NCI-H2196 treated with DMSO at 0.1 percent for 48 hours (cell line): ENCODE data around the gene CCNB1IP1.
"Not testable (repeated sequence)": the region's sequence is repeated elsewhere in the genome, so short reads cannot be mapped to it uniquely, and the experiment has no call there.

Experiments used
- DNase-seq: peaks from one replicate; lab custom pipeline; 2025; ENCODE audit not compliant: unreplicated experiment; lab: John Stamatoyannopoulos, UW

Gene CCNB1IP1, protein sequence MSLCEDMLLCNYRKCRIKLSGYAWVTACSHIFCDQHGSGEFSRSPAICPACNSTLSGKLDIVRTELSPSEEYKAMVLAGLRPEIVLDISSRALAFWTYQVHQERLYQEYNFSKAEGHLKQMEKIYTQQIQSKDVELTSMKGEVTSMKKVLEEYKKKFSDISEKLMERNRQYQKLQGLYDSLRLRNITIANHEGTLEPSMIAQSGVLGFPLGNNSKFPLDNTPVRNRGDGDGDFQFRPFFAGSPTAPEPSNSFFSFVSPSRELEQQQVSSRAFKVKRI

DNA sequence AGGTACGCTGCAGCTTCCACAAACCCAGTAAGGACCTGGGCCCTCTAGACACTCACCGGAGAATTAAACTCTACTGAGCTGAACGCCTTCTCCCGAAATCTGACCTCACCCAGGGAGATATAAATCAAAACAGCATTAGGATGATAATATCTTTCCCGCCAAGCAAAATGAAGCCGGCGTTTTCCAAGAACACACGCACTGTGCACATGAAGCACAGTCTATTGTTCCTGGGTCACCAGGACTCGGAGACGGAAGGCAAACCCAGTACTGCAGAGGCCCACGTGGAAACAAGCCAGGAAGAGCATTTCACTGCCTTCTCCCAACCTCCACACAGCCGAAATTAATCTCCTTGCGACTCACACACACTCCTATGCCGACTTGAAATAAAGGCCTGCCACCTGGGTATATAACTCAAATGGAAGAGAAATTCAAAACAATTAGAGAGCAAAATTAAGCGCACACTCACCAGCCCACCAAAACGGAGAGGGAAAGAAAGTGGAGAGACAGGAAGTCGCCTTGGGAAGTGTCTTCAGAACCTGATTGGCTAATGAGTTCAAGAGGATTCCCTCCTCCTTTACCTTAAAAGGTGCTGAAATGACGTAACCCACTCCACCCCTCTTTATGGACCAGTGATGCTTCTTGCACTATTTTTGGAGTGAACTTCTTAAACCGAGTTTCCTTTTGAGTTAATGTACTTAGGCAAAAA, at the start of gene CCNB1IP1:
Gene CCNB1IP1, minus strand, starts transcription at position 492 of the 706 bp plus-strand sequence. CDS start 16,756 bp downstream, outside the sequence.
- DNase-seq: peak; percentile 86

DNA sequence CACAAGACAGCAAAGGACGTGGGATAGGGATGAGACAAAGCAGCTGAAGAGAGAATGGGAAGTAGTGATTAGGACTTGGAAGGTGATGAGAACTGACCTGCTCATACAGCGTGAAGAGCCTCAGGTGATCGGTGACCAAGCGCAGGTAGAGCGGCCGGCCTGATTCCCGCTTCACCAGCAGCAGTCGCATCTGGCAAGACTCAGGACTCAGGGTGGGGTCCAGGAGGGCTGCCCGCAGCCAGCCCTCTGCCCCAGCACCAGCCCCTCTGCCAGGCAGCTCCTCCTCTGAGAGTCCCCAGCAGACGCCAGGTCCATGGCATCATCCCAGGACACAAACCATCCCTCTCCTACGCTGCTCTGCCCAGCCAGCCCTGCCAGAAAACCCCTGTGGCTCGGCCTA, 49.4 kb upstream of the CCNB1IP1 start:
- no peak for DNase-seq

DNA sequence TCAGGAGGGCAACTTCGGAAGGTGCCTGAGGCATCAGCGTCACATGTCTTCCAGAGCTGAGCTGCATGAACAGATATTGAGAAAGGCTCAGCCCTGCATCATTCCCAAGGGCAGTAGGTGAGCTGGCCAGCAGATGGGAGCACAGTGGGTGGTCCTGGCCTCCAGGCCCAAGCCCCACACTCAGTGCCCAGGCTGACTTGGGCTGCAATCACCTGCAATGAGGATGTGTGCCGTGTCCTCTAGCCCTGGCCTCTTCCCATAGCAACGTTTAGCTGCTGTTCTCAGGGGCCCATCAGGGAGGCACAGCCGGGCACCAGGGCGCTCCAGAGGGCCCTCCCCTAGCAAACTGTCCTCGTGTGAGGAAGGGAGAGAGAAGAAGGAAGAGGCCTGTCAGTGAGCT, 48.3 kb upstream of the CCNB1IP1 start:
- DNase-seq: no peak

DNA sequence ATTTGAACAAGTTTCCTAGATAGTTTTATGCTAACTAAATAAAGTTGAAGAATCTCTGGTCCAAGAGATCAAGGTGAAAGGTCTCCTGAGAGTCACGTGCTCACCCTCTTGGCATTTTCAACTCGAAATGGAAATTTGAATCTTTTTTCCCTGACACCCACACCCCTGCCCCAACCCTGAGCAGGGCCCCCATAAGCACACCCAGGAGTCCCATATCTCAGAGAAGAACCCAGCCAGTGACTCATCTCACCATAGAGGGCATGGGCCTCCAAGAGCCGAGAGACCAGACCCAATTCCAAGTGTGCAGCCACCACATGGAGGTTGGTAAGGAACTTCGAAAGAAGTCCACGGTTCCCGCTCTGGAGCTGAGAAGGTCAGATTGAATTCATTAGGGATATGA, 47.6 kb upstream of the CCNB1IP1 start:
- DNase-seq: no peak

DNA sequence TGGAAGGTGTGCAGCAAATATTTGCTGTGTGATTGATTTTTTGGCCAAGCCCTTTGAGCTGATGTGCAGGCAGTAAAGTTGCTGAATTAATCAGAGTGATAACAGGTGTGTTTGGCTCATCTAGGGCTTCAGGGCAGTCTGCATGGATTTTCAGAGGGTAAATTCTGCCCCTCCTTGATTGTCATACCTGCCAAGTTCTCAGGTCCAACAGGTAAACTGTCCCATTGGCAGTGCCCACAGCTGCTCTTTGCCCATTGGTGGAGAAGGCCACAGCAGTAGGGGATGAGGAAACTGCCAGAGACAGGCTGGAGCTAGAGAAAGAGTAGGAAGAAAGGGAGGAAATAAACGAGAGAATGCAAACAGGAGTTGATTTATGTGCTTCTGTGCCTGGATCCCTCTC, 46.7 kb upstream of the CCNB1IP1 start:
- no peak for DNase-seq

DNA sequence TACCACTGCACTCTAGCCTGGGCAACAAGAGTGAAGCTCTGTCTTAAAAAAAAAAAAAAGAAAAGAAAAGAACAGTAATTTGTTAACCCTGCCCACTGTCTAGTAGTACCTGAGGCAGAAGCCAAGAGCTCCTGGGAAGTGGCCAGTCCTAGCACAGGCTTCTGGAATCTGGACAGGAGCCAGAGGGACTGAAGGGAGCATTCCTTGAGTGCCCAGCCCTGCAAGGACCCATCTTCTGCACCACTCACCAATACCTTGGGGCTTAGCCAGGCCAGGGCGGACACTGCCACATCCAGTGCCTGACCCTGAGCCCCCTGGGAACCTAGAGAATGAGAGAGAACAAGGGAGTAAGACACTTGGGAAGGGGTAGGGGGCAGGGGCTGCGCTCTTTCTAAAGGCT, 44.1 kb upstream of the CCNB1IP1 start:
- DNase-seq: no peak

DNA sequence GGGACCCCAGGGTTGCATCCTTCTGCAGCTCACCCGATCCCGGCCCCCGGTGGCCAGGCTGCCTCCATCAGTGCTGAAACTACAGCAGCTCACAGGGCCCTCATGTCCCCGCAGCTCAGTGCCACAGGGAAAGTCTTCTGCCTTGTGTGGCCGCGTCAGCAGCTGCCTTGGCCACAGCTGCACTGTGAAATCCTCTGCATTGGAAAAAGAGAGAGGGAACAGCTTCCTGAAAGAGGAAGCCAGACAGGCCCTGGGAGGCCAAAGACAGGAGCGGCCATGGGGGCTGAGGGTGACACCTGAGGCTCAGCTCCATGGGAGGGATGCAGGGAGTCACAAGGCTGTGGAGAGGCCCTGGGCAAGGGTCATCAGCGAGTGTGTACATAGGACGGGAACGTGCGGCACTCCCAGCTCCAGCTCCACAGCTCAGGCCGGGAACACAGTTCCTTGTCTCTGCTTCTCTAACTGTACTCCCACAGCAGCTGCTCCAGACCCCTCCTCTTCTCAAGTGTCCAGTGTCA, 43.1 kb upstream of the CCNB1IP1 start:
- DNase-seq: no peak

DNA sequence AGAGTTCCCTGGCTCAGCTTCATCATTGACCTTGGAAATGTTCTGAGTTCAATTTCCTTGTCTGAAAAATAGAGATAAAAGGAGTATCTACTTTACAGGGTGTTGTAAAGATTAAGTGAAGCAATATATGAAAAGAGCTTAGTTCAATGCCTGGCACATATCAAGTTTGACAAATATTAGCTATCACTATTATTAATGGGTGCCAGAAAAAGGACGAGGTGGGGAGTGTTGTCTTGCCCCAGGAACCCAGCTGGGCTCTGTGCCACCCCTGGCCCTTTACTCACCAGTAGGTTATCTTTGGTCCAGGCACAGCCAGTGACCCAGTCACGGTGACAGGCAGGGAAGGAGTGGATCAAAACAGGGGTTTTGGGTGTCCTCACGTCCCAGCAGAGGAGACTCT, 42.4 kb upstream of the CCNB1IP1 start:
- no peak for DNase-seq

DNA sequence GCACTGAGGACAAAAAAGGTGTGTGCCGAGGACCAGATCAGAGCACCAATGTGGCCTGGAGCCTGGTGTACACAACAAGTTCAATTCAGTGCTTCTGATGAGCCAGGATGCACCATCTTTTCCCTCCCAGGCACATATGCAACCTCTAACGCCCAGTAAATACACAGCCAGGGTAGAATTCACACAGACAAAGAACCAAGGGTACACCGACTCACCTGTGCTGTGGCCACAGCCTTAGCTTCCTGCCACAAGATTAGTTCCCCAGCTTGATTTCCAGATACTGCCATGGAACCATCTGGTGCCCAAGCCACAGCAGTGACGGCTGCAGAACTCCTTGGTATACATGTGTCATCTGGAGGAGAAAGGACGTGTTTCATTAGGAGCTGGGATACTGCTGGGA, 39.7 kb upstream of the CCNB1IP1 start:
- no peak for DNase-seq

DNA sequence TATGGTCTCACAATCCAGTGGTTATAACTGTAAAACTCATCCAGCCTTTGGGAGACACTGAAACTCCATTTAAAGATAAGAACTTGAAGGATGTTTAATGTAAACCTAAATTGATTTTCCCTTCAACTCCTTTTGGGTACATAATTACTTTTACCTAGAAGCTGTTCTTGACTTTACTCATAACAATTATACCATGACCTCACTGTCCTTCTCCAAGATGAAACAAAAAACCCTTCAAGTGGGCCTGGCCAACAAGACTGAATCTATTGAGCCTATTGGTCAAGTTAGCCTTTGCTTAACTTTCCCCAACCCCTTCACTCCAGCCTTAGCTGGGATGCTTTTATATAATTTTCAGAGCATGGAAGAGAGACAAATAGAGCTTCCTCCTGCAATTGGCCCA, 32.8 kb upstream of the CCNB1IP1 start:
- no peak for DNase-seq

DNA sequence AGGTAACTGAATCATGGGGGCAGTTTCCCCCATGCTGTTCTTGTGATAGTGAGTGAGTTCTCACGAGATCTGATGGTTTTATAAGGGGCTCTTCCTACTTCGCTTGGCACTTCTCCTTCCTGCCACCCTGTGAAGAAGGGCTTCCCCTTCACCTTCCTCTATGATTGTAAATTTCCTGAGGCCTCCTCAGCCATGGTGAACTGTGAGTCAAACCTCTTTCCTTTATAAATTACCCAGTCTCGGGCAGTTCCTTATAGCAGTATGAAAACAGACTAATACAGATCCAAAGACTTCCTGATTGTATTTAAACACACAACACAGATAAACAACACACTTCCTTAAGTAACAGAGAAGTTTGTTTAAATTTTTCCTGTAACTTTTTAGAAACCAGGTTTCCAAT, 25.4 kb upstream of the CCNB1IP1 start:
- DNase-seq: not testable (repeated sequence)

DNA sequence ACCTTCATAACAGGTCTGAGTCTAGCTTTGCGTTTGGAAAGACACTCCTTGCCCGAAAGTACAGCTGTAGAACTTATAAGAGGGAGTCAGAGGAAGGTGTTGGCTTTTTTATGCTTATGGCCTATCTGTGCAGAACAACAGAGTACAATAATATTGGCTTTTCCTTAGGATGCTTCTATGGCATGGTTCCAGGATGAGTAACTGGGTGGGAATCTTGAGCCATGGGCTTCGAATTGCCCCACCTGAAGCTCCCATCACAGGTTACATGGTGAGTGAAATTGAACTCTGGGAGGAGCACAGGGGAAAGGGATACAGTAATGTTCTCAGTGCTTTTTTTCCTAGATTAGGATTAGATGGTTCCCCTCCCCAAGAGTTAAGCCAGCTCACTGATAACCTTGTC, 23.3 kb upstream of the CCNB1IP1 start:
- no peak for DNase-seq

DNA sequence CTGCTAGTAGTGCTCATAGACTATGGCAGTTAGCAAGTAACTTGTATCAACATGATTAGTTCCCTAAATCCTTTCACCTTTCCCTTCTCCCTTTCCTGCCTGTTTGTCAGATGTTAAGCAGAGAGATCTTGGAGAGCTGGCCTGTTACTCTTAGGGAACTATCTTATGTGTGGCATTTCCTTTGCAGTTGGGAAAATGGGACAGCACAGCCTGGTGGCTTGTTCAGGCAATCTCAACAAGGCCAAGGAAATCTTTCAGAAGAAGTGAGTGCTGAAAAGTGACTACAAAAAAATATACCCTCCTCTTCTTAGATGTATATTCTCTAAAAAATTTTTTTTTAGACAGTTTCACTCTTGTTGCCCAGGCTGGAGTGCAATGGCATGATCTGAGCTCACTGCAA, 17.8 kb upstream of the CCNB1IP1 start:
- DNase-seq: no peak

DNA sequence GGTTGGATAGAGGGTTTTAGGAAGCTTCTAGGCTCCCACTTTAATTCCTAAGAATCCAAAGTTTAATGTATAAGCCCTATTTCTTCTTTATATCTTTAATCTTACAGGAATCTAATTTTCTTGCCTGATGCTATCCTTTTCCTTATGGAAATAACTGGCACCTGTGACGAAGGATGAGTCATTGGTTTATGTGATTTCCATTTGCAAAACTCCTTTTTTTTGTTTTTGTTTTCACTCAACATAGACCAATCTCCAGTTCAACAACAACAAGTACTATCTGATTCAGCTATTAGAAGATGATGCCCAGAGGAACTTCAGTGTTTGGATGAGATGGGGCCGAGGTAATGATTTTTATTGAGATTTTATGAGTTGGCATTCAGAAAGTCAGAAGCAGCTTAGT, 17.2 kb upstream of the CCNB1IP1 start:
- no peak for DNase-seq

DNA sequence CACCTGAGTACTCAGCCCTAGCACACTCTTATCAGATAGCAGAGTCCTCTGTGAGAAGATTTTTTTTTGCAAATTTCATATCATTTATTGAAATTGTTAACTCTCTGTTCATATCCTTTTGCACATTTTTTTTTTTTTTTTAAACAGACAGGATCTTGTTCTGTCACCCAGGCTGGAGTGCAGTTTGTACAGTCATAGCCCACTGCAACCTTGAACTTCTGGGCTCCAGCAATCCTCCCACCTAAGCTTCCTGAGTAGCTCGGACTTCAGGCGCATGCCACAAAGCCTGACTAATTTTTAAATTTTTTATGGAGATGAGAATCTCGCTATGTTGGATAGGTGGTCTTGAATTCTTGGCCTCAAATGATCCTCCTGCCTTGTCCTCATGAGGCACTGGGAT, 14.7 kb upstream of the CCNB1IP1 start:
- DNase-seq: no peak

DNA sequence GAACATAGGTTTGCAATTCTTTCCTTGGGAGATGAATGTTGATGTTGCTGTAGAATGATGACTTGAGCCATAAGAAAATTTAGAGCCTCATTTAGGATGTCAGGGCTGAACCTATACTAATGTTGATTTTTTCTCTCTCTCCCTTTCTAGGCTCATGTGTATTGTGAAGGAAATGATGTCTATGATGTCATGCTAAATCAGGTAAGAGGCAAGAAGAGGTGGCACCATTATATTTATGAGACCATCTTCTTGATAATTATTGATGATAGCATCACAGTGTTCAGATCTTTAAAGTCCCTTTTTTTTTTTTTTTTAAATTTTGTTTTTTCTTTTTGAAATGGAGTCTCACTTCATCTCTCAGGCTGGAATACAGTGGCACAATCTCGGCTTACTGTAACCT, 13.6 kb upstream of the CCNB1IP1 start:
- no peak for DNase-seq

DNA sequence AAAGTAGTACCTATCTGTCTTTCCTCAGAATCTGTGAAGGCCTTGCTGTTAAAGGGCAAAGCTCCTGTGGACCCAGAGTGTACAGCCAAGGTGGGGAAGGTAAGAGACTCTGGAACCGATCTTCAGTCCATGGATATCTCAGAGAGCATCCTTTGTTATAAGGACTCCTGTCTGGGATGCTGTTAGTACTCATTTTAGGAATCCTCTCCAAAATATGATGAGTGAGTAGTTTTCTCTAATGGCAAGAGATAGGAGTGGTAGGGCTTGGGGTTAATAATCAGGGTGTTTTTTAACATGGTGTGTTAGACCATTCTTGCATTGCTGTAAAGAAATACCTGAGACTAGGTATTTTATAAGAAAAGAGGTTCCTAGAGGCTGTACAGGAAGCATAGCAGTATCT, 12.3 kb upstream of the CCNB1IP1 start:
- no peak for DNase-seq

DNA sequence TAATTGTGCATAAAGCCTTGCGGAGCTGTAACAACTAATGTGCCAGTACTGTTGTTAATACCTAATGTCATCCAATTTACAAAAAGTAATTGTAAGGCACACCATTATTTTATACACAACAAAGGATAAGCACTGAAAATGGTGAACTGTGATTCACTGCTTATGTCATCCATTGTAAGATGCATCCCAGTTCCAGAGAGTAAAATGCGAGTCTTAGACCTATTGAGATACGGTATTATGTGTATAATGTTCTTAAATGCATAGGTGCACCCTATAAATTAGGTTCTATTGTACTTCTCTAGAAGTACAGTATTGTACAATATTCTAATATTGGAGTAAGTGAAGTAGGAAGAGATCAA, 10.8 kb upstream of the CCNB1IP1 start:
- DNase-seq: no peak

DNA sequence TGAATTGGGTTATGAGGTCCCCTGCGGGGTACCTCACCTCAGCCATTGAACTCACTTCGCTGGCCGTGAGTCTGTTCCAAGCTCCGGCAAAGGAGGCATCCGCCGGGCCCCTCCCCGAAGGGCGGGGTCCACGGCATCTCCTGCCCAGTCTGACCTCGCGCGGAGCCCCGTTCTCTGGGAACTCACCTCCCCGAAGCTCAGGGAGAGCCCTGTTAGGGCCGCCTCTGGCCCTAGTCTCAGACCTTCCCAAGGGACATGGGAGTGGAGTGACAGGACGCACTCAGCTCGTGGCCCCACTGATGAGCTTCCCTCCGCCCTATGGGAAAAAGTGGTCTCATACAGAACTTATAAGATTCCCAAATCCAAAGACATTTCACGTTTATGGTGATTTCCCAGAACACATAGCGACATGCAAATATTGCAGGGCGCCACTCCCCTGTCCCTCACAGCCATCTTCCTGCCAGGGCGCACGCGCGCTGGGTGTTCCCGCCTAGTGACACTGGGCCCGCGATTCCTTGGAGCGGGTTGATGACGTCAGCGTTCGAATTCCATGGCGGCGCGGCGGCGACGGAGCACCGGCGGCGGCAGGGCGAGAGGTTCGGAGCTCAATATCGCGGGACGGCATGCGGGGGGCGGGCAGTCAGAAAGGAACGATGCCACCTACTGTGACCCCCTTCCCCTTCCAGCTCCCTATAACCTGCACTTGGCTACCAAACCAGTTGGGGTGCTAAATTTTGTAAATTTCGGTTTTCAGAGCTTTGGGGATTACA, 10.2 kb upstream of the CCNB1IP1 start, which contains the start of gene PARP2:
Gene PARP2, plus strand, starts transcription at position 544 of the 770 bp plus-strand sequence. Its CDS starts 7 bp downstream, at position 551.
- peak; percentile 99 for DNase-seq

DNA sequence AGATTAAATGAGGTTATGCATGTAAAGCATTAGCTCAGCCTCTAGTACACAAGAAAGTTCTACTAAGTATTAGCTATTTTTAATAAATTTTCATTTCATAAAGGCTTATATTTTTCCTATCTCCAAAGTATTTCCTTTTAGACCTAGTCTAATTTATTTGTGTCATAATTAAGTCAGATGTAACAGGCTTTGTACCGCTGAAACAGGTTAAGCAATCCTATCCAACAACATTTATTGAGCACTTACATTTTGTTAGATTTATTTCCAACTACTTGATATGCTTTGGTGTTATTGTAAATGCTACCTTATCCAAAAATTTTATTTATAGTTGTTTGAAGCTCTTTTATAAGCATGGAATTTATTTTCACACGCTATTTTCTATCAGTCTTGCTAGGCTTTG, 8.6 kb upstream of the CCNB1IP1 start:
- DNase-seq: no peak

DNA sequence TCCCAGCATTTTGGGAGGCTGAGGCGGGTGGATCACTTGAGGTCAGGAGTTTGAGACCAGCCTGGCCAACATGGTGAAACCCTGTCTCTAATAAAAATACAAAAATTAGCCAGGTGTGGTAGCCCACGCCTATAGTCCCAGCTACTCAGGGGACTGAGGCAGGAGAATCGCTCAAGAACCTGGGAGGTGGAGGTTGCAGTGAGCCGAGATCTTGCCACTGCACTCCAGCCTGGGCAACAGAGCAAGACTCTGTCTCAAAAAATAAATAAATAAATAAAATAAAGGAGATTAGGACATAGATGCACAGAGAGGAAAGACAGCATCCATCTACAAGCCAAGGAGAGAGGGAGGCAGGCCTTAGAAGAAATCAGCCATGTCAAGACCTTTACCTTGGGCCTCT, 8.0 kb upstream of the CCNB1IP1 start:
- DNase-seq: not testable (repeated sequence)

DNA sequence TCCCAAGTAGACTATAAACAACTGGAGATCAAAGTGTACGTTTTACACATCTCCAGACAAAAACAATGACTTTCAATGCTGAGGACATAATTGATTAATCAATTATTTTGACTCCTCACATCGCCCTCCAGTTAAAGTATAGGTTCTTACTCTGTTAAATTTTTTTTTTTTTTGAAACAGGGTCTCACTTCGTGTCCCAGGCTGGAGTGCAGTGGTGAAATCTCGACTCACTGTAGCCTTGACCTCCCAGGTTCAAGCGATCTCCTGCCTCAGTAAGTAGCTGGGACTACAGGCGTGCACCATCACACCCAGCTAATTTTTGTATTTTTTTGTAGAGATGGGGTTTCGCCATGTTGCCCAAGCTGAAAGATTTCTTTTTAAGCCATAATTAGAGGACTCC, 938 bp upstream of the CCNB1IP1 start:
- no peak for DNase-seq
